HG03460 (cell line): Measurements from ENCODE around the gene SHC2.
"Not testable (repeated sequence)": the region's sequence is repeated elsewhere in the genome, so short reads cannot be mapped to it uniquely, and the experiment has no call there.

Source experiments
- ATAC-seq: cut with Tn5 transposase; IDR thresholded peaks from one replicate; pipeline ENCODE4 v1.9.1; 2021; ENCODE audit not compliant: unreplicated experiment

SHC2 gene

GRCh38 chr19:447816-448560, 12.8 kb downstream of the SHC2 start:
- no peak for ATAC-seq

GRCh38 chr19:447064-447426, 13.8 kb downstream of the SHC2 start:
- no peak for ATAC-seq

- no peak for ATAC-seq
Observed at GRCh38 chr19:444677-445210, 16.1 kb downstream of the SHC2 start.

- ATAC-seq = no peak
Observed at GRCh38 chr19:443005-443404, 17.8 kb downstream of the SHC2 start.

- no peak for ATAC-seq
Observed at GRCh38 chr19:442085-442484, 18.7 kb downstream of the SHC2 start.

GRCh38 chr19:441213-441836, 19.5 kb downstream of the SHC2 start:
- ATAC-seq = no peak

- no peak for ATAC-seq
Observed at GRCh38 chr19:440391-441212, 20.2 kb downstream of the SHC2 start.

GRCh38 chr19:439167-439900, 21.5 kb downstream of the SHC2 start:
- no peak for ATAC-seq

GRCh38 chr19:438416-438958, 22.3 kb downstream of the SHC2 start:
- ATAC-seq = no peak

GRCh38 chr19:437041-437440, 23.8 kb downstream of the SHC2 start:
- ATAC-seq = no peak

GRCh38 chr19:436413-436950, 24.4 kb downstream of the SHC2 start:
- ATAC-seq = no peak

GRCh38 chr19:435707-436412, 25.0 kb downstream of the SHC2 start:
- no peak for ATAC-seq

GRCh38 chr19:435056-435706, 25.7 kb downstream of the SHC2 start:
- no peak for ATAC-seq

GRCh38 chr19:434152-434960, 26.5 kb downstream of the SHC2 start:
- ATAC-seq = no peak

- ATAC-seq = no peak
Observed at GRCh38 chr19:430701-431100, 30.1 kb downstream of the SHC2 start.

- no peak for ATAC-seq
Observed at GRCh38 chr19:428149-428548, 32.7 kb downstream of the SHC2 start.

GRCh38 chr19:427675-428074, 33.2 kb downstream of the SHC2 start:
- not testable (repeated sequence) for ATAC-seq

GRCh38 chr19:426725-427445, 33.9 kb downstream of the SHC2 start:
- no peak for ATAC-seq
